Measurements from ENCODE around the gene ACVR2B. TPM values are rescaled to one million over a fixed set of nuclear protein-coding genes. Genes with fewer than 3 reads are reported as not detected.
"Not testable (repeated sequence)": the region's sequence is repeated elsewhere in the genome, so short reads cannot be mapped to it uniquely, and the experiment has no call there.

ACVR2B gene
- total RNA-seq (ENCODE audit: unreplicated experiment), result 56.7 TPM
- long read RNA-seq, full-length matches to known transcripts, result 1 of 3 reads
- long read RNA-seq, partial matches to known transcripts, result 0 of 3 reads
- long read RNA-seq, other reads (novel, unspliced or antisense), result 2 of 3 reads

DNA sequence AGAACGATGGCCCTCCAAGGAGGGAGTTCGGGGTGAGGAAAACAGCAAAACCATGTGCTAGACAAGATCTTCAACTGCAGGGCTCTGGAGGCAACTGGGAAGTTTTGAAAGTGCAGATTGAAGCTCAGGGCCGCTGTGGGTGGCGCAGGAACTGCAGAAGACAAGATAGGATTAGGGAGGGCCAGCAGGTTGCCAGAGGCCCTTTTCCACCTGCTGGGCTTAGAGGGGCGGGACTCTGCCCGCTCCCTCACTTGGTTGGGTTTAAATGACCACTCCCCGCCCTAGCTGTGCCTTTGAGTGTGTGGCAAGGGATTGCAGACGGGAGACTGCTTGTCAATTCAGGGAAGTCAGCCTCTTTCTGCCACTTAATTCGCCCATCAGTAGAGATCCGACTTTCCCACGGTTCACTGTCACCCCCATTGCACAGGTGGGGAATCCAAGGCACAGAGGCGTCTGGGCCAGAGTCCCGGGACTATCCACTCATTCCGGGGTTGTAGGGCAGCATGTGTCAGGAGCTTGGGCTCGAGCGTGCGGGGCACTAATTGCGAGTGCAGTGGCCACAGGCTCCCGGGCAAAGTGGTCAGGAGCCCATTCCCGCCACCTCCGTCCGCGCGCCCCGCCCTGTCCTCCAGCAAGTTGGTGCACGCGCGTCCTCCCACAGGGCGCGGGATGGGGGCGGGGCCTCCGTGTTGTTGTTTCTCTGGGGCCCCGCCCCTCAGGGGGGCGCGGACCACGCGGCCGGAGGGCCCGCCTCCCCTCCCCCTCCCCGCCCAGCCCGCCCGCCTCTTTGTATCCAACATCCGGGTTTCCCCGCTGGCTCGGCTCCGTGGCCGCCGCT lies at the start of gene ACVR2B:
Gene ACVR2B, plus strand, starts transcription at position 816 of the 838 bp plus-strand sequence. CDS start 433 bp downstream, outside the sequence.
- Mint-ChIP-seq H3K4me3 (ENCODE audit: unreplicated experiment) (peak within 1 kb of the TSS; percentile 99), H3K9me3 (ENCODE audit: unreplicated experiment) (no peaks in the 10 kb centered on the region), H3K27ac (ENCODE audit: unreplicated experiment) (peak within 1 kb of the TSS; percentile 93), H3K4me1 (ENCODE audit: unreplicated experiment) (peaks cover 28% of the 10 kb centered on the region), H3K36me3 (ENCODE audit: low read depth, unreplicated experiment) (peaks cover 8% of the 10 kb centered on the region), H3K27me3 (ENCODE audit: unreplicated experiment) (peaks cover 20% of the 10 kb centered on the region)
- TF ChIP-seq, protein P1, sequence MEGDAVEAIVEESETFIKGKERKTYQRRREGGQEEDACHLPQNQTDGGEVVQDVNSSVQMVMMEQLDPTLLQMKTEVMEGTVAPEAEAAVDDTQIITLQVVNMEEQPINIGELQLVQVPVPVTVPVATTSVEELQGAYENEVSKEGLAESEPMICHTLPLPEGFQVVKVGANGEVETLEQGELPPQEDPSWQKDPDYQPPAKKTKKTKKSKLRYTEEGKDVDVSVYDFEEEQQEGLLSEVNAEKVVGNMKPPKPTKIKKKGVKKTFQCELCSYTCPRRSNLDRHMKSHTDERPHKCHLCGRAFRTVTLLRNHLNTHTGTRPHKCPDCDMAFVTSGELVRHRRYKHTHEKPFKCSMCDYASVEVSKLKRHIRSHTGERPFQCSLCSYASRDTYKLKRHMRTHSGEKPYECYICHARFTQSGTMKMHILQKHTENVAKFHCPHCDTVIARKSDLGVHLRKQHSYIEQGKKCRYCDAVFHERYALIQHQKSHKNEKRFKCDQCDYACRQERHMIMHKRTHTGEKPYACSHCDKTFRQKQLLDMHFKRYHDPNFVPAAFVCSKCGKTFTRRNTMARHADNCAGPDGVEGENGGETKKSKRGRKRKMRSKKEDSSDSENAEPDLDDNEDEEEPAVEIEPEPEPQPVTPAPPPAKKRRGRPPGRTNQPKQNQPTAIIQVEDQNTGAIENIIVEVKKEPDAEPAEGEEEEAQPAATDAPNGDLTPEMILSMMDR (IDR thresholded peaks at IDR 0.05; ENCODE audit: unreplicated experiment), result no peak
- DNase-seq (ENCODE audit: low spot score), result peak; percentile 81

DNA sequence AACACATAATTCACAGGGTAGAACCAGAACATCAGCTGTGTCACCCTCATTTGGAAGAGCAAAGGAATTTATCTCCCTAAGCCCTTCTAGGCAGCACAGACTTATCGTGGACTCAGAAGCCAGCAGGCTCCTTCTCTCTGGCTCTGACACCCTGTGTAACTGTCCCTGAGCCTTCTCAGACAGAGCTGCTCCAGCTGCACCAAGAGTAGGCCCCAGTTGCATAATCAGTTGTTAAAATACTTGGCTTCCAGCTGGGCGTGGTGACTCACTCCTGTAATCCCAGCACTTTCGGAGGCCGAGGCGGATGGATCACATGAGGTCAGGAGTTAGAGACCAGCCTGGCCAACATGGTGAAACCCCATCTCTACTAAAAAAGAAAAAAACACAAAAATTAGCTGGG lies 49.4 kb upstream of the ACVR2B start:
- TF ChIP-seq, protein P1 (IDR thresholded peaks at IDR 0.05; ENCODE audit: unreplicated experiment), result no peak
- peaks cover 28% of the 10 kb centered on the region for H3K36me3 Mint-ChIP-seq (ENCODE audit: low read depth, unreplicated experiment)
- no peaks in the 10 kb centered on the region for H3K27me3 Mint-ChIP-seq (ENCODE audit: unreplicated experiment)
- H3K4me1 Mint-ChIP-seq (ENCODE audit: unreplicated experiment), result no peaks in the 10 kb centered on the region
- no peak for DNase-seq (ENCODE audit: low spot score)
- H3K9me3 Mint-ChIP-seq (ENCODE audit: unreplicated experiment), result no peaks in the 10 kb centered on the region
- no peak overlapping the region for H3K27ac Mint-ChIP-seq (ENCODE audit: unreplicated experiment)
- no peak overlapping the region for H3K4me3 Mint-ChIP-seq (ENCODE audit: unreplicated experiment)

DNA sequence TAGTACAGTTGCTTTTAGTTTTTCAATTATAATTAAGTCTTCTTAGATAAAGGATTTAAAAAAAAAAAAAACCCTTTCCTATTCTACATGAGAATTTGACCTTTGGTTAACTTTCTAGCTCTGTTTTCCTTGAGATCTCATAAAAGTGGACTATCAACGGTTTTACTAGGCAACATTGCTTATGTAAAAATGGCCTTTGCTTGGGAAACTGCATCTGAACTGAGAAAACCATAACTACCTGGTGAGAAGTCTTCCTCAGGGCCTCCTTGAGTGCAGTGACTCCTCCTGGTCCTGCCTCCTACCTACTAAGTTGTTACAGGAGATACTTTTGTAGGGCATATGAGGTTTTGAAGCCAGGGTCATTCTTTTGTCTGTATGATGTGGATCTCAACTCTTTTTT lies 42.1 kb upstream of the ACVR2B start:
- no peak for DNase-seq (ENCODE audit: low spot score)
- TF ChIP-seq, protein P1 (IDR thresholded peaks at IDR 0.05; ENCODE audit: unreplicated experiment), result no peak
- Mint-ChIP-seq H3K4me3 (ENCODE audit: unreplicated experiment) (no peak overlapping the region), H3K4me1 (ENCODE audit: unreplicated experiment) (no peaks in the 10 kb centered on the region), H3K36me3 (ENCODE audit: low read depth, unreplicated experiment) (no peaks in the 10 kb centered on the region), H3K9me3 (ENCODE audit: unreplicated experiment) (no peaks in the 10 kb centered on the region), H3K27me3 (ENCODE audit: unreplicated experiment) (no peaks in the 10 kb centered on the region), H3K27ac (ENCODE audit: unreplicated experiment) (no peak overlapping the region)

DNA sequence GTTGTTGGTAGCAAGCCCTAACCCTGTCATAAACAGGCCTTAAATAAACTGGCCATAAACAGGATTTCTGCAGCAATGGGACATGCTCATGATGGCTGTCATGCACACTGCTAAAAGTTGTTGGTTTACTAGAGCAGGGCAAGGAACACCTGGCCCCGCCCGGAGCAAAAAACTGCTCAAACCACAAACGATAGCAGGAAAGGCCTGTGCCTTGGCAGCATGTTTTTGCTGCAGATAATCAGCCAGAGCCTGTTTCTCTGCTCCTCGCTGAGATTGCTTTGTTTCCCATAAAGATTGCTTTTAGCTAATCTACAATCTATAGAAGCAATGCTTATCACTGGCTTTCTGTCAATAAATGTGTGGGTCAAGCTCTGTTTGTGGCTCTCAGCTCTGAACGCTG lies 32.9 kb upstream of the ACVR2B start:
- not testable (repeated sequence) for H3K4me3 Mint-ChIP-seq (ENCODE audit: unreplicated experiment); H3K9me3 Mint-ChIP-seq (ENCODE audit: unreplicated experiment); H3K36me3 Mint-ChIP-seq (ENCODE audit: low read depth, unreplicated experiment); DNase-seq (ENCODE audit: low spot score); H3K27me3 Mint-ChIP-seq (ENCODE audit: unreplicated experiment); H3K27ac Mint-ChIP-seq (ENCODE audit: unreplicated experiment); H3K4me1 Mint-ChIP-seq (ENCODE audit: unreplicated experiment)

DNA sequence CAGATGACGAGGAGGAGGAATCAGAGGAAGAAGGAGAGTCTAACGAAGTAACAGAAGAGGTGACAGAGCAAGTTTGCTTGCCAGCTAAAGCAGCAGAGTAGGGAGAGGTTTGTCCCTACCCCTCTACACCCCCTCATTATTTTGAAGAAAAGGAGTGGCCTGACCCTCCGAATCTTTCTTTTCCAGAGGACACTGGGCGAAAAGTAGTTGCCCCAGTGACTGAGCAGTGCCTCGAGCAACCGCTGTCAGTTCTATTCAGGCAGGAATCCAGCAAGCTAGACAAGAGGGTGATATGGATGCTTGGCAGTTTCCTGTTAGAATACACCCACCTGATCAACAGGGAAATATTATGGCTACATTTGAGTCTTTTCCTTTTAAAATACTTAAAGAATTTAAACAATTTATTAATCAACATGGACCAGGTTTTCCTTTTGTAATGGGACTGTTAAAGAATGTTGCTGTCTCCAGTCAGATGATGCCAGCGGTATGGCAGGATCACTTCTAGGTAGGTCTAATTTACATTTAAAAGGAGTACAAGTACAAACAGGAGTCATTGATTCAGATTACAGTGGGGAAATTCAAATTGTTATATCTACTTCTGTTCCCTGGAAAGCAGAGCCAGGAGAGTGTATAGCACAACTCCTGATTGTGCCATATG lies 31.9 kb upstream of the ACVR2B start:
- DNase-seq (ENCODE audit: low spot score), result no peak
- Mint-ChIP-seq H3K4me1 (ENCODE audit: unreplicated experiment) (peaks cover 2% of the 10 kb centered on the region), H3K4me3 (ENCODE audit: unreplicated experiment) (no peak overlapping the region), H3K27me3 (ENCODE audit: unreplicated experiment) (peaks cover 2% of the 10 kb centered on the region), H3K27ac (ENCODE audit: unreplicated experiment) (no peak overlapping the region), H3K9me3 (ENCODE audit: unreplicated experiment) (no peaks in the 10 kb centered on the region), H3K36me3 (ENCODE audit: low read depth, unreplicated experiment) (no peaks in the 10 kb centered on the region)
- TF ChIP-seq, protein P1 (IDR thresholded peaks at IDR 0.05; ENCODE audit: unreplicated experiment), result no peak

DNA sequence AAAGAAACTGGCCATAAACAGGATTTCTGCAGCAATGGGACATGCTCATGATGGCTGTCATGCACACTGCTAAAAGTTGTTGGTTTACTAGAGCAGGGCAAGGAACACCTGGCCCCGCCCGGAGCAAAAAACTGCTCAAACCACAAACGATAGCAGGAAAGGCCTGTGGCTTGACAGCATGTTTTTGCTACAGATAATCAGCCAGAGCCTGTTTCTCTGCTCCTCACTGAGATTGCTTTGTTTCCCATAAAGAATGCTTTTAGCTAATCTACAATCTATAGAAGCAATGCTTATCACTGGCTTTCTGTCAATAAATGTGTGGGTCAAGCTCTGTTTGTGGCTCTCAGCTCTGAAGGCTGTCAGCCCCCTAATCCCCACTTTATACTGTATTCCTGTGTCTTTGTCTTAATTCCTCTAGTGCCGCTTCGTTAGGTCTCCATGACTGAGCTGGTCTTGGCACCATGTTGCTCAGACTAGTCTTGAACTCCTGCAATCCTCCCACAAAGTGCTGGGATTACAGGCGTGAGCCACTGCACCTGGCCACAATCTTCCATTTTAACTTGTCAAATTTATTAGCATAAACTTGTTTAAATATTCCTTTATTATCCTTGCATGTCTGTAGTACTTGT lies 26.8 kb upstream of the ACVR2B start:
- not testable (repeated sequence) for H3K27ac Mint-ChIP-seq (ENCODE audit: unreplicated experiment); DNase-seq (ENCODE audit: low spot score); H3K27me3 Mint-ChIP-seq (ENCODE audit: unreplicated experiment); H3K9me3 Mint-ChIP-seq (ENCODE audit: unreplicated experiment); H3K4me1 Mint-ChIP-seq (ENCODE audit: unreplicated experiment); H3K4me3 Mint-ChIP-seq (ENCODE audit: unreplicated experiment); H3K36me3 Mint-ChIP-seq (ENCODE audit: low read depth, unreplicated experiment)

DNA sequence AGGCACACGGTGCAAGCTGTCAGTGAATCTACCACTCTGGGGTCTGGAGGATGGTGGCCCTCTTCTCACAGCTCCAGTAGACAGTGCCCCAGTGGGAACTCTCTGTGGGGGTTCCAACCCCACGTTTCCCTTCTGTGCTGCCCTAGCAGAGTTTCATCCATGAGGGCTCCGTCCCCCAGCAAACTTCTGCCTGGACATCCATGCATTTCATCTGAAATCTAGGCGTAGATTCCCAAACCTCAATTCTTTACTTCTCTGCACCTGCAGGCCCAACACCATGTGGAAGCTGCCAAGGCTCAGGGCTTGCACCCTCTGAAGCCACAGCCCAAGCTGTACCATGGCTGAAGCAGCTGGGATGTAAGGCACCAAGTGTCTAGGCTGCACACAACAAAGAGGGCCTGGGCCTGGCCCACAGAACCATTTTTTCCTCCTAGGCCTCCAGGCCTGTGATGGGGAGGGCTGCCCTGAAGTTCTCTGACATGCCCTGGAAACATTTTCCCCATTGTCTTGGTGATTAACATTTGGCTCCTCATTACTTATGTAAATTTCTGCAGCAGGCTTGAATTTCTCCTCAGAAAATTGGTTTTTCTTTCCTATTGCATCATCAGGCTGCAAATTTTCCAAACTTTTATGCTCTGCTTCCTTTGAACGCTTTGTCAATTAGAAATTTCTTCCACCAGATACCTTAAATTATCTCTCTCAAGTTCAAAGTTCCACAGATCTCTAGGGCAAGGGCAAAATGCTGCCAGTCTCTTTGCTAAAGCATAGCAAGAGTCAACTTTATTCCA lies 20.6 kb upstream of the ACVR2B start:
- not testable (repeated sequence) for H3K4me3 Mint-ChIP-seq (ENCODE audit: unreplicated experiment); H3K27me3 Mint-ChIP-seq (ENCODE audit: unreplicated experiment); H3K27ac Mint-ChIP-seq (ENCODE audit: unreplicated experiment); DNase-seq (ENCODE audit: low spot score); H3K4me1 Mint-ChIP-seq (ENCODE audit: unreplicated experiment)
- Mint-ChIP-seq H3K9me3 (ENCODE audit: unreplicated experiment) (peaks cover 38% of the 10 kb centered on the region), H3K36me3 (ENCODE audit: low read depth, unreplicated experiment) (peaks cover 24% of the 10 kb centered on the region)
